Measurements from ENCODE around the gene PPL.

DNA sequence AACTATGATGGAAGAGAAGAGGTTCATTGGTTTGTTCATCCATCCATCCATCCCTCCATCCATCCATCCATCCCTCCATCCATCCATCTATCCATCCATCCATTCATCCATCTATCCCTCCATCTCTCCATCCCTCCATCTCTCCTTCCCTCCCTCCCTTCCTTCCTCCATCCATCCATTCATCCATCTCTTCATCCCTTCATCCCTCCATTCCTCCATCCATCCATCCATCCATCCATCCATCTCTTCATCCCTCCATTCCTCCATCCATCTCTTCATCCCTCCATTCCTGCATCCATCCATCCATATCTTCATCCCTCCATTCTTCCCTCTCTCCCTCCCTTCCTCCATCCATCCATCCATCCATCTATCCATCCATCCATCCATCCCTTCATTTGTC is 10.0 kb upstream of the PPL start:
- TF ChIP-seq TCF12 (IDR thresholded peaks at IDR 0.05; ENCODE audit: low read depth) = no peak
- no peak for TF ChIP-seq EP300 (IDR thresholded peaks at IDR 0.05; ENCODE audit: borderline replicate concordance)
- no peak for TF ChIP-seq YY1 (IDR thresholded peaks at IDR 0.05; ENCODE audit: low read depth)
